Activated T-cell treated with anti-CD3 and anti-CD28 coated beads, Interleukin-2, amount 50 U/mL, for 1 hour (primary cell): Measurements from ENCODE around the gene NCOA6.
A peak's percentile ranks its signal among the peaks of the same experiment; 100 is the strongest.

Experiments used
- DNase-seq: peaks from one replicate; pipeline ENCODE4 v3.0.0-alpha.2; 2020

The NCOA6 gene

DNA sequence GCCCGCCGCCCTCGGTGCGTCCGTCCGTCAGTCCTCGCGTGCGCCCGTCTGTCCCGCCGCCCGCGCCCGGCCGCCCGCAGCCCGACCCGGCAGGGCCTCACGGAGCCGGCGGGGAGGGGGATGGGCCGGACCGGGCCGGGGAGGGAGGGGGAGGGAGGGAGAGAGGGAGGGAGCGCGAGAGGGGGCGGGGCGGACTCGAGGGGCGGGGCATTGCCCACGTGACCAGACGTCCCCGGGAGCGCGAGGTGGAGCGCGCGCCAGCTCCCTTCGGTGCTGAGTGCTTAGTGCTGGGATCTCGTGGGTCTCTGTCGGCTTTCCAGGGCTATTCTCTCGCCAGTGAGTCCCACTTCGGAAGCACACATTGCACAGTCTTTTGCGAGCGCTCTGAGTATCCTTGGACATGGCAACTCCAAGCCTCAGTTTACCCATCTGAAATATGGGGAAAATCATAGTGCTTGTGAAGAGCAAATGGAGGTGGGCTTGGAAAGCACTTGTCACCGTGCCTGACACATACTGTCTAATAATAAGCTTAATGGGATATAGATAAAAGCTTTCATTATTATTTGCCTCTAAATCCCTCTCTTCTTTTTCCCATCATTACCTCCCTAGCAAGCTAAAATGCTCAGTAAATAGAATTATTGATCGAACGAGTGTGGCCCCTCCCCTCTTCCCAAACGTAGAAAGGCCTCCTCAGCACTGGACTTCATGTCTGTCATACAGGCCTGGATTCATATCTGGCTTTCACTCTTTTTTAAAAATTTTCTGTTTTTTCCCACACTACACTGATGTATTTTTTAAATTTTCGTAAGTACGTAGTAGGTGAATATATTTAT, at the start of gene NCOA6:
TSS of gene NCOA6 (minus strand) at position 122 of the 833 bp plus-strand sequence. CDS start 43,296 bp downstream, outside the sequence.
- DNase-seq: peak; percentile 88

- peak; percentile 43 for DNase-seq
These were observed 48.7 kb upstream of the NCOA6 start for GRCh38 chr20:34874094-34874654.

DNA sequence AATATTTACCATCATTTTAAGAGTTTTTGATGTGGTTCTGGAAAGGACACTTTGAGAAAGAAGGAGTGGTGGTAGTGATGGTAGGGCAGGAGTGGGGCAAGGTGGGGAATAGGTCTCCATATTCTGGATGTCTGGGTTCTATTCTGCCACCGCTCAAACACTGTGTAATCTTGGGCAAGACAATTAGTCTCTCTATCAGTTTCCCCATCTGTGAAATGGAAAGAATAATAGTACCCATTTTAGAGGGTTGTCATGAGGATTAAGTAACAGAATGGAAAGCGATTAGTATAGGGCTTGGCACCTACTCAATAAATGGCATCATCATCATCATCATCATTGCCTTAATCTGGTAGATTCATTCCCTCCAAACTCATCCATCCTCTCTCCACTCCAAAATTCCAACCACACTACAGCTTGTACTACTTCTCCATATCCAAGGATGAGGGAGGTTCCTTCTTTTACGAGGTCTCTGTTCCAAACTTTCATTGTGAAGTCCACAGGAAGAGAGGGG, 48.2 kb upstream of the NCOA6 start:
- DNase-seq: no peak

GRCh38 chr20:34872622-34873224, 47.3 kb upstream of the NCOA6 start, which contains the start of gene GGT7:
Gene GGT7, minus strand, starts transcription at chr20:34872856. Its CDS starts 41 bp downstream, at chr20:34872815.
- peak; percentile 91 for DNase-seq

GRCh38 chr20:34871966-34872621, 46.6 kb upstream of the NCOA6 start:
- DNase-seq: no peak

DNA sequence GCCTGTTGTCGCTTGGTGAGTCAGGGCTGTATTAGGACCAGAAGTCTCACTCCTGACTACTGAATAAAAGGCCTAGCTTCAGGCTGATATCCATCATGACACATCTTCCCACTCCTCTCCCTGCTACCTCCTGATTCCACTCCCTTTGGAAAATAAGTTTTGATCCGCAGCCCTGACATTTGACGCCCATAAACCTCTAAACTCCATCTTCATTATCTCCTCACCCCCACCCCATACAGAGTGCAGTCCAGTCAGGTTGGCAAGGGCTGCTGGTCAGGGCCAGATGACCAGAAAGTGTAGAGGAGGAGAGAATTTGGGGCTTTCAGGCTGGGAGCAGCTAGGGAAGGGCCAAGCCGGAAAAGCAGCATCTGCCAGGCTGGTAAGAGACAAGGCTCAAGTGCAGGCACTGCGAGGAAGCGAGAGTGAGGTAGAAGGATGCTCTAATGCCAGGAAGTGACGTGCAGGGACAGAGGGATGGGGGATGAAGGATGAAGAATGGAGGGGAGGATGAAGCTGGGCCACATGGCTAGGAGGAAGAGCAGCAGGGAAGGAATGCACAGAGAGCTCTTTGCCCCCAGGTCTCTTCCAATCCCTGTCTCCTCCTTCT, 46.0 kb upstream of the NCOA6 start:
- no peak for DNase-seq

DNA sequence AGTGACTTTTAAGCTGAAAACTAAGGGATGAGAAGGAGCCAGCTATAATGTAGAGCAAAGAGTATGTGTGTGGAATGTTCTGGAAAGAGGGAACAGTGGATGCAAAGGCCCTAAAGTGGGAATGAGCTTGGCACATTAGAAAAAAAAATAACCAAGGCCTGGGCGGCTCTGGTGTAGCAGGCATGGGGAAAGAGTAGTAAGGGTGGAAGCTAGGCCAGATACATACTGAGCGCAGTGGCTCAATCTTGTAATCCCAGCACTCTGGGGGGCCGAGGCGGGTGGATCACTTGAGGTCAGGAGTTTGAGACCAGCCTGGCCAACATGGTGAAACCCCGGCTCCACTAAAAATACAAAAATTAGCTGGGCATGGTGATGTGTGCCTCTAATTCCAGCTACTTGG, 38.8 kb upstream of the NCOA6 start:
- no peak for DNase-seq

- no peak for DNase-seq
These were observed 38.0 kb upstream of the NCOA6 start for GRCh38 chr20:34863421-34863965.

- no peak for DNase-seq
These were observed 37.3 kb upstream of the NCOA6 start for GRCh38 chr20:34862724-34863123.

DNA sequence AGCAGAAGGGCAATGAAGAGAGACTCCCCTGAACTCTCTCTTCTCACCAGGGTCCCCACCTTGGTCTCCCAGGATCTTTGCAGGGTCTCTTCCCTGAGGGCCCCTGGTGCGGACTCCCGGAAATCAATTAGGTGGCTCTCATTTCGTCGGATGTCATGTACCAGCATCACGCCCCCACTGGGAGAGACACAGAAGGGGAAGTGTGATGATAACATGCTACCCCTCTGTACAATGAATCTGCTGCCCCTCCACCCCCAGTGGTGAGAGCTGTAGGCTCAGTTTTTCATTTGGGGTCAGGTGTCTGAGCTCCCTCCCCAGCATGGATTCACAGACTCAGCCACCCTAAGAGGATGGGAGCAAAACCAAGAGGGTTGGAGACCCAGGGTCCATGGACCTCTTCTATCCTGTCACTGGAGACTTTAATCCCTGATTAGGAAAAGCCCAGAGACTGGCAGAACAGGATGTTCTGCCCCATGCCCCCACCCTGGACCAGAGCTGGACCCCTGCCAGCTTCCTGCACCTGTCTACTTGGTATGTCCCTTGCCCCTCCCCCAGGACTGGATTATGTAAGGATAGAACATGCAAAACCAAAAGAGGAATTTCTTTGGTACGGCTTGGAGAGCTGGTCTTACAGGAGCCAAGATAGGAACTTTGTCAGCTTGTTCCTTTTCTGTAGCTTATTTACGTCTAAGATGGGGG, 36.1 kb upstream of the NCOA6 start:
- DNase-seq: no peak

DNA sequence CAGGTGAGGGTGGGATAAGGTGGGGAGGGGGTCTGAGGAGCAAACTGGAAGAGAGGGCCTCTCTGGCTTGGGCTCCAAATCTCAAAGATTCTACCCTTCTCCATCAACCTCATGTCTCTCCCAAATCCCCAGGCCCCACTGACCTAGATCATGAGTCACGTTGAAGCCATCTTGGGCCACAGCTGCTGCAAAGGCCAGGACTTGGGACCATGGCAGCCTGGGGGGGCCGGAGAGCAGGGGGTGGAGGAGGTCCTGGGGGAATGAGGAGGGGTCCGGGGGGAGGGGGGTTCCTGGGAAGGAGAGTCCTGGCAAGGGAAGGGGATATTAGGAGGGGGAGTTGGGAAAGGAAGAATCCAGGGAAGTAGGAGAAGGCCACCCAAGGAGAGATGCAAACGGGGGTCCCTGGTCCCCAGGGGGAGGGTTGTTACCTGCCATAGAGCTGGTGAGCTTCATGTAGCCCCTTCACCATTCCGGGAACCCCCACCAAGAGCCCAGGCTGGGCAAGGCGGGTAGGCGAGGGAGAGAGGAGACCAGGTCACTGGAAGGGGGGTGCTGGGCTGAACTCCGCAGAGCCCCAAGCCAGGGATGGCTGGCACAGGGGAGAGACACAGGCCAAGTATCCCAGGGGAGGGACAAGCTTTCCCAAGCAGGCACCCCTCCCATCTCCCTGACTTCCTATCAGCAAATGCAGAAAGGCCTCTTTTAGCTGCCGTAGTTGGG, 34.5 kb upstream of the NCOA6 start:
- DNase-seq: no peak

DNA sequence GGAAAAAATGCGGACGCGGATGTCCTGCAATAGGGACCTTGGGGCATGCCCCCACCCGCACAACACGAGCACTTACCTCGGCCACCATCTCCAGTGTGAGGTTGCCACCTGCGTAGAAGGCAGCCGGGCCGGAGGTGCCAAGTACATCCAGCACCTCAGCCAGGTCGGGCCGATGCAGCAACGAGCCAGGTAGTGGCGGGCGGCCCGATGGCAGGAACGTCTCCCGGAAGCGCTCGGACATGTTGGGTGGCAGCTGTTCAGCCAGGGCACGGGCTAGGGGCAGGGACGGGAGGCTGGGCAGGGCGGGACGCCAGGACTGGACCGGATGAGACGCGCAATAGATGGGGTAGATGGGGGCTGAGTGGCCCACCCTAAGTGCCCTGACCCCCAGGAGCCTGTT, 33.9 kb upstream of the NCOA6 start:
- no peak for DNase-seq

DNA sequence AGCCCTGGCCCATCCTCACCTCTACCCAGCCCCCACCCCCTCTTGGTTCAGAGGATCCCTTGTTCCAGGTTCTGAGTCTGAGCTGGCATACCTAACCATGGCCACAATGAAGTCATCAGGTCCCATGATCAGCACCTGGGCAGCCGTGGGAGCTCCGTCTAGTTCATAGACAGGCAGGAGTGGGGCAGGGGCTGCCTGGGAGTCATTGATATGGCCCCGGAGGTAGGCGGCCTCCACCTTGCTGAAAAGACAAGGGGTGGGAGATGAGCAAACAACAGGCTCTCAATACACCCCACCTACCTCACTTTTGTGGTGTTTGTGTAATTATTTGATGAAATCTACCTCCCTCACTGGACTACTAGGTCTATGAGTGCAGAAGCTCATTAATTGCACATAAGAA, 26.8 kb upstream of the NCOA6 start:
- no peak for DNase-seq

DNA sequence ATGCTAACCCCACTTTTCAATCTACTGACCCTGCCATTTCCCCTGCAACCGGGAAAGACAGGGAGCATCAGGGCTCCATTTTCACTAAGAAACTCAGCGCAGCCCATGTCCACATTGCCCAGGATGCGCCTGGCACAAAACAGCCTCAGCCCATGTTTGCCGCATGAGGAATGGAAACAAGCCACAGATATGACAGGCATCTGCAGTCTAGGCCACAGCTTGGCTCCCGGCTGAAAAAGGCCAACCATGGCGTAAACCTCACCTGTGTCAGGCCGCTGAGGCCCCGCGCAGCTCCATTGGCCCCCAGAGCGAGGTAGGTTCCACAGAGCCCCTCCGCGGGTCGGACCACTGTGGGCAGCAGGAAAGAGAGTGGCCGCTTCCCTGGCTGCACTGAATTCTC, 25.5 kb upstream of the NCOA6 start:
- DNase-seq: no peak

DNA sequence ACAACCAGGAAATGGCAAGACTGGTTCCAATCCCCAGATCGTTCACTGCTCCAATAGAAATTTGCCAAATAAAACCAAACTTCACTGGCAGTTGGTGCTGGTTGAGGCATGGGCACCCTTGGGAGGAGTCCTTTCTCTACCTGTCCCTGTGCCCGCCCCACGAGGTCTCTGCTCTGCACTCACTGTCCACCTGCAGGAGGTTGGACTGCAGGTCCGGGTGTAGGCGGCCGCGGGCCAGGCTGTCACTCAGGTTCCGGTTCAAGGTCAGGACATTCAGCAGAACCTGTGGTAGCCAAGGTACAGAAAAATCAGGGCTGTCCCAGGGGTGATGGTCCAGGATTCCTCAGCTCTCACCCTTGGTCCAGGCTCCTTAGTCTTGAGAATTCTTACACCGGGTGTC, 24.3 kb upstream of the NCOA6 start:
- DNase-seq: no peak

- DNase-seq: no peak
These were observed 23.1 kb upstream of the NCOA6 start for GRCh38 chr20:34848597-34848996.

- no peak for DNase-seq
These were observed 18.0 kb upstream of the NCOA6 start for GRCh38 chr20:34843421-34843820.

DNA sequence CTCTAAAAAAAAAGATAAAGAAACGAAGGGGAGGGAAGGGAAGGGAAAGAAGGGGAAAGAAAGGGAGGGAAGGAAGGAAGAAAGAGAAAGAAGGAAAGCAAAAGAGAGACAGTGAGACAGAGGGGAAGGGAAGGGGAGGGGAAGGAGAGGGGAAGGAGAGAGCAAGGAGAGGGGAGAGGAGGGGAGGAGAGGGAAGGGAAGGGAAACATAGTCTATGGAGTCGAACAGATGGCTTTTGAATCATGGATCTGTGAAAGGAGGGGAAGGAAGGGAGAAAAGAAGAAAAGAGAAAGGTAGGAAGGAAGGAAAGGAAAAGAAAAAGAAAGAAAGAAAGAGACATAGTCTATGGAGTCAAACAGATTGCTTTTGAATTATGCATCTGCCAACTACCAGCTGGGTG, 16.7 kb upstream of the NCOA6 start:
- DNase-seq: no peak

- DNase-seq: peak; percentile 26
These were observed 9.0 kb upstream of the NCOA6 start for GRCh38 chr20:34834459-34834893.

DNA sequence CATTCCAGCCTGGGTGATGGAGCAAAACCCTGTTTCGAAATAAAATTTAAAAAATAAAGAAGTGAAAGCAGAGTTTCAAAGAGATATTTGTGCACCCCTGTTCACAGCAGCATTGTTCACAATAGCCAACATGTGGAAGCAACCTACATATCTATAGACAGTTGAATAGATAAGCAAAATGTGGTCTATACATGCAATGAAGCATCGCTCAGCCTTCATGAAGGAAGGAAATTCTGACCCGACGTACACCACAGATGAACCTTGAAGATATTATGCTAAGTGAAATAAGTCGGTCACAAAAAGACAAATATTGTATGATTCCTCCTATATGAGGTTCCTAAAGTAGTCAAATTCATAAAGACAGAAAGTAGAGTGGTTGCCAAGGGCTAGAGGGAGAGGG, 6.5 kb upstream of the NCOA6 start:
- DNase-seq: no peak

- DNase-seq: no peak
These were observed 3.7 kb upstream of the NCOA6 start for GRCh38 chr20:34829191-34829590.
